HG03521 (cell line): ENCODE results near the gene UBAC2.

ENCODE experiments used
- ATAC-seq: cut with Tn5 transposase; IDR thresholded peaks from one replicate; pipeline ENCODE4 v1.9.1; 2021; ENCODE audit warnings: mild to moderate bottlenecking, moderate library complexity; ENCODE audit not compliant: unreplicated experiment

UBAC2 gene

DNA sequence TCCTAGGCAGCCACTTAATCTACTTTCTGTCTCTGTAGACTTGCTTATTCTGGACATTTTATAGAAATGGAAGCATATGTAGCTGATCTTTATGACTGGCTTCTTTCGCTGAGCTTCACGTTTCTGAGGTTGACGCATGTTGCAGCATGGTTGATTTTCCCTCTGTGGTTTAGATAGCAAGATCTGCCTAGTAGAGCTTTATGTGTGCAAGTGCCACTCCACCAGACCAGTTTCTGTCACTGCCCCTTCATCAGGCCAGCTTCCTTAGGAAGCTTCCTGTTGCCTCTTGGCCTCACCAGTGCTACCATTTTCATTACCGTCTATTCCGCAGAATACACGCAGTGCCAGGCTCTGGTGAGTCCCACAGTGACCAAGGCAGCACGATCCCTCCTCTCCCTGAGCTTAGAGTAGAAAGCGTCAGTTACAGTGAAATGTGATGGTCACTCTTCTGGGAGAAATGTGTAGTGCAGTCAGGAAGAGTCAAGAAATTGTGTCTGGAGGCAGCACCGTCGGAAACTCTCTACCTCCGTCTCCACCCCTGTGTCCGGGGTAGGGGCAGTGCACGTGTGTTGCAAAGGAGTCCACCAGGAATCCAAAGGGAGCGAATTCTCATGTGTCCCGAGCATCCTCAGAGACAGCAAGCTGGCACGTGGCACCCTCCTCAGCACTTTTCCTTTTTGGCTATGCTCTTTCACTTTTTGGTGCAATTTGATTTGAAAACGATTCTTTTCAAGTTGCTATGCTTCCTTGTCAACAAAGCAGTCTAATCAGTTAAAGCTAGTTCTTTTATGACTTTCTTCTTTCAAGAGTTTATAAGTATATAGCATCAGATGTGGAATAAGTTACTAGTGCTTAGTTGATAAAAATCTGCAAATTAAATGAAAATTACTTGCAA lies 151.9 kb downstream of the UBAC2 start:
- no peak for ATAC-seq

DNA sequence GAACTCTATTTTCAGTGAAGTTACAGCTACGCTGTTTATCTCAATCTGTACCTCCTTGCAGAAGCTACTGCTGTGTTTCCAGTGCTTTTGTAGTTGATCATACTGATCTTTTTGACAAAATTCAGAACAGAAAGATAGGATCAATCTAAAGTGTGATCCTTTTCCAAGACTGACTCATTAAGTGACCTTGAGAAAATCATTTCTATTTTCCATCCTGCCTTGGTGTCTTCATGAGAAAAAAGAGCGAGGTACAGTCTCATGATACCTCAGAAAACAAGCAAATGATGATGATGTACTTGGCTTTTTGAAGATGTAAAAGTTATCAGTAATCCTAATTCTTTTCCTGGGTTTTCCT lies 152.6 kb downstream of the UBAC2 start:
- ATAC-seq = no peak

DNA sequence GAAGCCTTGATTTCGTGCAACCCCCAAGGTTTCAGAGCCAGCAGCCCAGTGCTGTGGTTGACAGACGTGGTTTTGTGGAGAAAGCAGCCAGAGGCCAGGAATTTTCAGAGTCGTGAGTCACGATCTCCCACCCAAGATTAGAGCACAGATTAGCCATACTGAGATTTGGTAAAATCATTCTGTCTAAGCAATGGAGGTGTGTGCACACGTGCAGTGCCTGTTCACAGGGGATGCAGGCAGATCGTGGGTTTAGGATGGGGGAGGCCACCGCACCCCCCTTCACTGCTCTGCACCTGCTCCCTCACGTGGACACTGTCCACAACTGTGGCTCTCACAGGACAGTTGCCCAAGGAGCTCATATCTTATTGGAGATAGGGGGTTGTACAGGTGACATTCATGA lies 153.2 kb downstream of the UBAC2 start:
- ATAC-seq = no peak

DNA sequence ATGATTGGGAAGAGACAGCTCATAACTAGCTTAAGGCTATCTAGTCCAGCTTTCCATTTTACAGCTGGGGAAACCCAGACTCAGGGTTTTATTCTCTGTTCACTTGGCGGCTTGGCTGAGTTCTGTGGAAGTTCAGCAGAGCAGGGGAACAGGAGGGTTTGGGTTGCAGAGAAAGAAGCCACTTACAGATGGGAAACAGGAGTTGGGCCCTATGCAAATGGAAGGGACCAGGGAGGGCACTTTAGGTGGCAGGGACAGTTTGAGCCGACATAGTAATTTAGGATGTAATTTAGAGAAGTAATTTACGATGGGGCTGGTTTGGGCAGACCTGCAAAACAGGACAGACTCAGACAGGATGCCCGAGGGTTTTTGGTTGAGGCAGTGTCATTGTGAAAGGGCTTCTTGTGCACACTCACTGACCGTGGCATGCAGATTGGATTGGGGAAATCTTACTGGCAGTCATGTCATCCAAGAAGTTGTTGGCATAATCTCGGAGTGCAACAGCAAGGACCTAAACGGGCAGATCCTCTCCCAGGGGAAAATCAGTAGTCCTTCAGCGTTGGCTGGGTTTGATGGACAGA lies 153.8 kb downstream of the UBAC2 start:
- no peak for ATAC-seq

DNA sequence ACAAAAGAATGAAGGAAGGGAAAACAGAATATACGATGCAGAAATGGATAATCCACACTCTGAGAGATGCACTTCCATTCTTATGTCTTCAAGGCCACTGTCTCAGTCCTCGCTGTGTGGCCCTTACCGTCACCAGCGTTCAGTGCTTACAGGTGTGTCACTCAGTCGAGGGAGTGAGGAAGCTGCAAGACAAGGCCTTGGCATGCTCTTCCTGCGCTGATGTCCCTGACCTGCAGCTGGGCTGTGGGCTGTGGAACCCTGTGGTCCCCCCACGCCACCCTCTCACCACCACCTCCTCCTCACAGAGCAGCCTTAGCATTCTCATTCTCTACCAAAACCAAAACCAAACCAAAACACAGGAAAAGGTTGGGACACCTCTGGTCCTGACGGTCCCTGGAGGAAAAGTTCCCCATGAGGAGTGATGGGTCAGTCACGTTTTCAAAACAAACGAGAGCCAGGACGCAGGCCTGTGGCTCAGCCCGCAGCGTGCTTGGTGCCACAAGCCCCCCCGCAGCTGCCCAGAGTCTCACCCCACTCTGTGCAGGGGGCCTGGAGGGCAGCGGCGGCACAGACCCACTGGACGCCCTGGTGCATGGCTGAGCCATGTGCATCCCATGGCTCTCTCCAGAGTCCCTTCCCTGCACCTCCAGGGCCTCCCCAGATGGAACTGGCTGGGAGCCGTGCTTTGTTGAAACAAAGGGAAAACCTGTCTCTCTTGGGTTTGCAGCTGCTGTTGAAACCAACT lies 154.8 kb downstream of the UBAC2 start:
- no peak for ATAC-seq

DNA sequence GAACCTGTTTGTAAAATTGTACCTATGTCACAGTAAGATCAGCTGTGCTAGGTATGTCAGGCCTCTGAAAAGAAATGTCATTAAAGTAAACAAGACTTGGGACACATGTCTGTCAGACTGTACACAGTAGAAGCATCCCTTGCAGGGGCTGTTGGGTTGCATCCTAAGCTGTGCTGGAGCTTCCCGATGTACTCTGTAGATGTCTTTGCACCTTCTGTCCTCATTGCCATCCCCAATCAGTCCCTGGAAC lies 155.3 kb downstream of the UBAC2 start:
- ATAC-seq = peak; percentile 0

DNA sequence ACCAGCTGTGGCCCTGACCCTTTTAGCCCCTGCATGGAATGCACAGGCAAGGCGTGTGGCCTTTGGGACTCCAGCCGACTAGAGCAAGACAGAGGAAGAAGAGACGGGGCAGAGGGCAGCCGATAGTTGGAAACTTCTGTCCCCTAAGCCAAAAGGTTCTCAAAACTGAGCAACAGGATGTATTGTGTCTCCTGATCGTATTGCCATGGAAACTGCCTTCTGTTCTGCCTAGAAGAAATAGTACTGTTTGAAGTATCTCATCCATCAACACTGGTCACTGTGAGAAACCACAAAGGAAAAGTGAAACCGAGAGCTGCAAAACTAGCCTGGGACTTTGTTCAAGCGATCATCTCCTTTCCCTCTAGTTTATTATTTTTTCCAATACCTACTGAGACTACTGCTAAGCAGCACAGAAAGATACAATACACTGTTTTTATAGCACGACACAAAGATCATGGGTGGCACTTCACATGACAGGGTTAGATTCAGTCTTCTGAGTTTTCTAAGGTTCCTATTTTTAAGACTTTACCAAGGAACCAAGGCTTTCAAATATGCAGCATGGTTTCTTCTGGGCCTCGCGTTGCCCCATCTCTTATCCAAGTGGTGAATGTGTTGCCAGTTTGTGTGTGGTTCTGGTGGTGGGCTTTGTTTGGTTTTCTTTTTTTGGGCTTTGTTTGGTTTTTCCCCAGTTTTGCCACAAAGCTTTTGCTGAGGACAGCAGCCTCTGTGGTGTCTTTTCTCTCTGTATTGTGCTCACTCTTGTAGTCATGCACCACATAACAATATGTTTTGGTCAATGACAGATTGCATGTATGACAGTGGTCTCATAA lies 155.8 kb downstream of the UBAC2 start:
- ATAC-seq = peak; percentile 65

DNA sequence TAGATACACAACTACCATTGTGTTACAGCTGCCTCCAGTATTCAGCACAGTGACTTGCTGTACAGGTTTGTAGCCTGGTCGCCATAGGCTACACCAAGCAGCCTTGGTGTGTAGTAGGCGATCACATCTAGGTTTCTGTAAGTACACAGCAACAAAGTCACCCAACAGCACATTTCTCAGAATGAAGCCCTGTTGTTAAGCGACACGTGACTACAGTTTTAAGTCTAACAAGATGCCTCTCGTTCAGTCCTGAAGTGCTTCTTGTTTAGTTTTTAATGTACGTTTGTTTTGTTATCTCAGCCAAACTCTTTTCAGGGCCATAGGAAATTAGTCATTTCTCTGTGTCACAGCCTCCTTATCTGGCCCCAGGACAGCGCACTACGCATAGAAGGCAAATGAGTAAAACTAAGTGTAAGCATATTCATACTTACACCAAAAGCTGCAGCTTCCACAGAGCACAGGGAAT lies 156.5 kb downstream of the UBAC2 start:
- ATAC-seq = peak; percentile 15

DNA sequence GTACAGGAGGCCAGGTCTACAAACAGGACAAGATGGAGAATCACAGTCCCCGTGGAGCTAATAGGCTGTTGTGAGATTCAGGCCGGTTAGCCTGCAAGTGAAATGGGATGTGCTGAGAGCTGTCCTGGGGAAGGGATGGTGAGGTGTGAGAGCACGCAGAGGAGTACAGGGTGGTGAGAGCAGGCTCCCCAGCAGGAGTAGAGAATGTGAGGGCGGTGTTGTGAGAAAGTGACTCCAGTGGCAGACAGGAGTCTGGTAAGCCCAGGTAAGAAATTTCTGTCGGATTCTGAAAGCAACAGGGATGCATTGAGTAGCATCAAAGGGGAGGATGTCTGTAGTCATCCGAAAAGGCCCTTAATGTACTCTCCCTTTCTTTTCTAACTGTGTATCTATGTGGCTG lies 157.3 kb downstream of the UBAC2 start:
- ATAC-seq = no peak

DNA sequence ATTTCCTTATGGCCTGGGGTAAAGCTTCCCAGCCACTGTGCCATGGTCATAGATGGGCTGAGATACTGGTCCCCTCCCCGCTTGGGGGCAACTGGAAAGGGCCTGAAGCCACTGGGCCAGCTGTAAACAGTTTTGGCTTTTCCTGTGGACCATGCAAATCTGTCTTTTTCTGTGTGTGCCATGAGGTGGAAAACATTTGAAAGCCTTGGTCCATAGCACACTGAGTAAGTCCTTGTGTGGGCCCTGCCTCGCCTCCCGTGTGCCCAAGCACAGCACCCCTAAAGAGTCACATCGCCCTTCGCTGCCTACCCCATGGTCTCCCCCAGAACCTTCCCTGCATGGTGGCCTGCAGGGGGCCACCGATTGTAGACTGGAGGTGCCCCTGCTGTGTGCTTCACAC lies 158.9 kb downstream of the UBAC2 start:
- ATAC-seq = no peak

DNA sequence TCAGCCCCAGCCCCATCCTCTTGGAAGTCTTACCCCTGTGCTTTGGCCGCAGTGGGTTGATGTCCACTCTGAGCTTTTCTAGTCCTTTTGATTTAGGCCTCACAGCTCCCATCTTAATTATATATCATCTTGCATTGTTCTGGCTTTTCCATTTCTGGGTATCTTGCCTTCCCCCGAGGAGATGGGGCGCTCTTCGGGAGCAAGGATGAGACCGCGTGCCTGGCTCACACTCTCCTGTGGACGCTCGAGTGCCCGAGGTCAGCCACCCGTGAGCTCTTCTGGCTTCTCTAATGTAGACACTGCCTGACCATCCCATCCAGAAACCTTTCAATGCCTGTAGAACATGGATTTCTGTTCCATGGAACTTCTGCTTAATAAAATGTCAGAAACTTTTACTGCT lies 160.0 kb downstream of the UBAC2 start:
- no peak for ATAC-seq

DNA sequence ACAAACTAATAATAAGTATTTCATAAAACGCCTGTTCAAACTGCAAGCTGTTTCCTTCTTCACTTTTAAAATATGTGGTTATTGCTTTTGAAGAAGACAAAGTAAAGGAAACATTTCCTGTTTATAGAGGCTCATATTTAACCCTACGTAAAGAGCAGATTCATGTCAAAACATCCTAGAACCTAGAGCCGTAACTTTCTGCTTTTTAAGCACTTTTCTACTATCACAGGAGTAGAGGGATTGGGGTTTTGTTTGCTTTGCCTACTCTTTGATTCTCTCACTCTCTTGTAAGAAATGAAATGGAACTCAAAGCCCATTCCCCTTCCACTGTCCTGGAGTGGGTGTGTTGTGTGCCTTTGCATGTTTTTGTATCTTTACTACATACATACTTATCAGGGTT lies 160.5 kb downstream of the UBAC2 start:
- ATAC-seq = no peak

DNA sequence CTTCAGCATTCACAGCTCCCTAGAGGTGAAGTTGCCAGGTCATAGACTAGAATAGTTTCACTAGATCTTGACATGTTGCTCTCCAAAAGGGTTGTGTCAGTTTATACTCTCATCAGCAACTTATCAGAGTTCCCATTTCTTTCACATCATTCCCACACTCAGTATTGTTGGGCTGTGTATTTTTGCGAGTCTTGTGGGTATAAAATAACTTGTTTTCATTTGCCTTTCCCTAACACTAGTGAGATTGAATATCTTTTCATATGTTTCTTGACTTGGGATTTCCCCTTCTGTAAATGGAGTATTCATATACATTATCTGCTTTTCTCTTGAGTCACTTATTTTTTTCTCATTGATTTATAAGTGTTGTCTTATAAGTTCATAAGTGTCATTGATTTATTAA lies 161.7 kb downstream of the UBAC2 start:
- no peak for ATAC-seq

DNA sequence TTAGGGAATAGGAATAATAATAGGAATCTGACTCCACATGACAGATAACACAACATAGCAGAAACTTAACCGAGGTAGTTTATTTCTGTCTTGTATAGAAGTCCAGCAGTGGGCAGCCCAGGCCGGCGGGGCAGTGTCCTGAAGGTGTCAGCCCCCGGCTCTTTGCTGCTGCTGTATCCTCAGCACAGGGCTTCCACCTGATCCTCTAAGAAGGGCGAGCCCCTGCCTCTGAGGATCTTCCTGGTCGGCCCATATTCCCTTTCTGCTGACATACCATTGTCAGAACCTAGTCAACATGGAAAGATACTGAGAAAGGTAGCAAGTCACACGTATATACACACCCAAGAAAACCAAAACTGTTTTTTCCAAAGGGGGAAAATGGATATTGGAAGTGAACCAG lies 162.7 kb downstream of the UBAC2 start:
- no peak for ATAC-seq

DNA sequence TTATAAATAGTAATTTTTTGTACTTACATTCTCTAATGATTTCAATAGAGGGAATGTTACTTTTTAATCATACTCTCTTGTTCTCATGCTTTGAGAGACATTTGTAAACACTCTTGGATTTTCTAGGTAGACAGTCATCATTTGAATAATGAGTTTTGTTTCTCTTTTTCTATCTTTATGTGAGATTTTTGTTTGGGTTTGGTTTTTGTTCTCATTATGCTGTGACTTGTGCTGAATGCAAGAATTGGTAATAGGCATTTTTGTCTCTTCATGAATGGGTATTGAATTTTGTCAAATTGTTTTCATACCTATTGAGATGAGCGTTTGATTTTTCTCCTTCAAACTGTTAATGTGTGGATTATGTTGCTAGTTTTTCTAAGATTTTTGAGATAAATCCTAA lies 163.3 kb downstream of the UBAC2 start:
- no peak for ATAC-seq

DNA sequence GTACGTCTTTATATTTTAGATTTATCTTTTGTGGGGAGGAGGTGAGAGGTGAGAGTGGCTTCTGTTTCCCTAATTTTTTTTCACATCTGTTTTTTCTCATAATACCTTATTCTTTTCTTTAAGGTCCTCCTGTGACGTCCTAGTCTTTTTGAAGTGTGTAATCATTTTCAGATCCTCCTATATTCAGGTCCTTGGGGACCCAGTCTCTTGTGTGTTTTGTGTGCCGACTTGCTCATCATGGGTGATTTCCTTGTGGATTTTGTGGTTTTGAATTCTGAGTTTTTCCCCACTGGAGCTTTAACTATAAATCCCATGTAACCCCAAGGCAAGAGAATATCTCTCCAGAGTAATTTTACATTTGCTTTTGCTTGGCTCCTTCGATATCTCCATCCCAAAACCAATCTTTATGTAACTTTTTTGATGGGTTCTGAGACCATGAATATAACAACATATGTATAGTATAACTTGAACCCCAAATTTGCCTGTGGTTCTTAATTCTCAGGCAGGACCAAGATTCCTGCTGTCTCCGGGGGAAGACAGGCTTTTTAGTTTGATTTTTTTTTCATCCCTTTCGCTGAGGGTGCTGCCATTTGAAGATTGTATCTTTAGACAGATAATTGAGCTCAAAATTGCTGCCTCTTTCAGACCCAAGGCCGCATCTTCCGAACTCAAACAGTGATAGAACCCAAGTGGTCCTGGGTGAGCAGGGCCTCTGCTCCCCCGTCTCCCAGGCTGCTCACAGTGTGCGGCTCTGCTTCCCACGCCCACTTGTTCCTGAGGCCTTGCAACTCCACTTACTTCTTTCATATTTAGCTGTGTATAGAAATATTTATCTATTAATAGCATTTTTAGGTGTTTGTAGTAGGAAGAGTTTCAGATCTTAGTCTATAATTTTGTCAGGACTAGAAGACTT lies 165.7 kb downstream of the UBAC2 start:
- no peak for ATAC-seq

DNA sequence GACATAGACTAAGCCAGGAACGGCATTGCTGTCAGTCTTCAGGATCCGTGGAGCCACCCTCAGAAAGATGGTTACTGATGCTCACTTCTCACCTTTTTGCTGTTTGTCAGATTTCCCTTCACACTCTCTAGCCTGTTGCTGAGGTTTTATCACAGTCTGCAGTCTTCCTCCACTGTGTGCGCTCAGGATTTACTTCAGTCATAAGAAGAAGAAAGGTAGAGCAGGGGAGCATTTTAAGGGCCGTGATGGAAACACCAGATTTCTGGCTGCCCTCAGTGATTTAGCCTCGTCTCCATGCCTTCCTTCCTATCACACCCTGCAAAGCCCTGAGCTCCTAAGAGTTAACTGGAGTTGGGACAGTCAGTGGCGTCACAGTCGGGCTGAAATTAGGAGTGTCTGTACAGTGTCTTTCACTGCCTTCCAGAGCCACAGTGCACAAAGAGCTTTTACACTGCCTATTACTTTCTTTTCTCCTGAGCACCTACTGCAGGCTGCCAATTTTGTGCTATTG lies 166.5 kb downstream of the UBAC2 start:
- ATAC-seq = no peak

DNA sequence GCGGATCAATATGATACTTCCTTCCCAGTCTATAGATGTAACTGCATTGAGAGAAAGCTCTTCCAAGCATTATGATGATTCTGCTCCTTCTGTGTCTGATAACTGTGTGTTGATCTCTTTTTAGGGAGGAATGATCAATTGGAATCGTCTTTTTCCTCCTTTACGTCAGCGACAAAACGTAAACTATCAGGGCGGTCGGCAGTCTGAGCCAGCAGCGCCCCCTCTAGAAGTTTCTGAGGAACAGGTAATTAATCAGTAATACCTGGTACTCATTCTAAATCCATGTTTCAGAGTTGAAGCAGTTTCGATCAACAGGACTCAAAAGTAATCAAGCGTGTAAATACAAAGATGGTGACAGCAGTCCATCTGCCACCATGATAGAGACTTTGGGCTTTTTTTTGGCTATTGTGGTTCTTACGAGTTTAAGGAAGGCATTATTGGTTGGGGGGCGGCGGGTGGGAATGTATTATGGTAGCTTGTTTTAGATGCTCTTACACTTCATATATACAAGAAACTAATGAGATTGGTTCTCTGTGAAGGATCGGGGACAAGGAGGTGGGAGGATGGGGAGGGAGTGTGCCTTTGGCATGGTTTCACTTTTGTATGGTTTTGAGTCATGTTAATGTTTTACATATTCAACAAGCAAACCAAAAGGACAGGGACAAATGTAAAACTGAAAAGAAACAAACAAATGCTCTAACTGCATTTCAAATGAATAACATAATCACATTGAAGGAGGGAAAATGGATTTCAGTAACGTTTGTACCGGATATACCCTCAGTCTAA lies 167.2 kb downstream of the UBAC2 start:
- no peak for ATAC-seq
